Coronary artery (tissue), 2 donors: Measurements from ENCODE around the gene ITGB1BP1.

Experiments
- DNase-seq: peaks from one replicate; pipeline ENCODE4 v3.0.0-alpha.2; 2017; ENCODE audit warnings: low spot score
- H3K27ac ChIP-seq, 2 donors: fragments of 200-600 bp; sonication (generic); one replicate each; pipeline ENCODE4 v1.5.1; 2016 to 2019
- H3K4me3 ChIP-seq: fragments of 200-600 bp; sonication (generic); 2 replicates; pipeline ENCODE4 v1.5.1; 2016; ENCODE audit warnings: mild to moderate bottlenecking, moderate library complexity
- TF ChIP-seq, protein P1 (sequence below): fragments of 200-600 bp; sonication (generic); IDR thresholded peaks from one replicate; pipeline ENCODE4 v1.5.1; 2019; ENCODE audit warnings: antibody characterized with exemption

ITGB1BP1 gene

DNA sequence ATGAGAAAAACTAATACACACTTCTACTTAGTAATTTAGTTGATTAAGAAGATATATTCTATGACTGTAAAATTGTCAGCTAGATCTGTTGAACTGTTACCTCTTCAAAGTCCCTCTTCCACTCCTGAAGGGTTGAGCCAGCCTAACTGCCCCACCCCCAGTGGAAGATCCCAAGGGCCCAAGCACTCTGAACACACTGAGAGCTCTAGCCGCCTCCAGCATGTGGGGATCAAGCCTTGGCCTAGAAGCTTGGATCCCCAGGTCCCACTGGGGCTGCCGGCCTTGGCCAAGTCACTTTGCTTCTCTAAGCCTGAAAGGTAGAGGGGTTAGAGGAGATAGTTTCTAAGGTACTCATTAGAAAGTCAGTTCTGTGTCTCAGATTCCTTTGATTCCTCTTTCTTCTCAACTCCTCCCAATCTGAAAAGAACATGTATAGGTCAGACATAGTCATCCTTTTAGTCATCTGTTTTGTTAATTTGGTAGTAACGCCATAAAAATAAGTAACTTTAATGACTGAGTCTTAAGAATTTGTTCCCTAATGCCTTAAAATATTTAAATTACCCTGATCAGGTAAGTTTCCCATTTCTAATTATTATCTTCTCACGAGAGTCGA lies 5.7 kb upstream of the ITGB1BP1 start:
- H3K4me3 ChIP-seq = no peak overlapping the region
- H3K27ac ChIP-seq = no peak overlapping the region
- no peak for DNase-seq
- TF ChIP-seq, protein P1, sequence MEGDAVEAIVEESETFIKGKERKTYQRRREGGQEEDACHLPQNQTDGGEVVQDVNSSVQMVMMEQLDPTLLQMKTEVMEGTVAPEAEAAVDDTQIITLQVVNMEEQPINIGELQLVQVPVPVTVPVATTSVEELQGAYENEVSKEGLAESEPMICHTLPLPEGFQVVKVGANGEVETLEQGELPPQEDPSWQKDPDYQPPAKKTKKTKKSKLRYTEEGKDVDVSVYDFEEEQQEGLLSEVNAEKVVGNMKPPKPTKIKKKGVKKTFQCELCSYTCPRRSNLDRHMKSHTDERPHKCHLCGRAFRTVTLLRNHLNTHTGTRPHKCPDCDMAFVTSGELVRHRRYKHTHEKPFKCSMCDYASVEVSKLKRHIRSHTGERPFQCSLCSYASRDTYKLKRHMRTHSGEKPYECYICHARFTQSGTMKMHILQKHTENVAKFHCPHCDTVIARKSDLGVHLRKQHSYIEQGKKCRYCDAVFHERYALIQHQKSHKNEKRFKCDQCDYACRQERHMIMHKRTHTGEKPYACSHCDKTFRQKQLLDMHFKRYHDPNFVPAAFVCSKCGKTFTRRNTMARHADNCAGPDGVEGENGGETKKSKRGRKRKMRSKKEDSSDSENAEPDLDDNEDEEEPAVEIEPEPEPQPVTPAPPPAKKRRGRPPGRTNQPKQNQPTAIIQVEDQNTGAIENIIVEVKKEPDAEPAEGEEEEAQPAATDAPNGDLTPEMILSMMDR = no peak

DNA sequence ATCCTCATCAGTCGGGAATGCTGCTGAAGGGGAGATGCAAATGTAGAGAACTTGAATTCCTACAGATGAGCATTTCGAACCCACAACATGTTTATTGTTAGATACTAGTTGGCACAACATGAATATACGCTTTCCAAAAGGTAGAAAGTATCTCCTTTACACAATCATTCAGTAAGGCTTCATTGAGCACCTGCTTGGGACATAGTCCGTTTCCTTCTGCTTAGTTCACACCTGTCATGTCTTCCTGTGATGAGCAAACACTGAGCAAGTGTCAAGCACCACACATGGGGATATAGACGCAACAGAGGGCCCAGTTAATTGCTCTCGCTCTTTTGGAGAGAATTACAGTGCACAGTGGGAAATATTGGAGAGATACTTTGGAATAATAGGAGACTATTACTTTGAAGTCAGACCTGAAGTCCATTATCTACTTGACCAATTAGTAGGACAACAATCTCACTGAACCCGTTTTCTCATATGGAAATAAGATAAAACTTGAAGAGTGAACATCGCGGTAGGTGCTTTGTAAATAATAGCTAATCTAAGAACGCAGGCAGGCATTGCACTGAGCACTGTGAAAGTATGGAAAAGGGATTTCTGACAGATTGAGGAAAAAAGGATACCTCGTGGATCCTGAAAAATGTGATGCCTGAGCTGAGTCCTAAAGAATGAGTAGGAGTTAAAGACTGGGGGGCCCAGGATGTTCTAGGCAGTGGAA lies 1.3 kb upstream of the ITGB1BP1 start:
- Histone ChIP-seq H3K4me3 (peak overlapping the region; percentile 97), H3K27ac (no peak overlapping the region)
- TF ChIP-seq, protein P1 = no peak
- no peak for DNase-seq

DNA sequence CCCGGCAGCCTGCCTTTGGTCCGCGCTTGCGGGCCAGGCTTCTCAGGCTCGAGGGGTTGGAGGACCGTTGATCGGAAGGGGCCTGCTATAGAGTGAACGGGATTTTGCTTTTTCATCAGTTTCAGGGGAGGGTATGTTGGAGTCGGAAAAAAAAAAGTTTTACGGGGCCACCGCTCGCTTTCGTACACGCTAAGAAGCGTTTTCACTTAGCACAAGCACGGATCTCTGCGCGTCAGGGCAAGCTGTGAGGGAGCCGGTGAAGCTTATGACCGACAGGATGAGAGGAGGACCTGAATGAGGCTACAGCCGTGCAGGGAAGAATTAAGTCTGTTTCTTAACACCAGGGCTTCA lies 569 bp upstream of the ITGB1BP1 start:
- H3K27ac ChIP-seq = peak overlapping the region; percentile 92 to 98
- DNase-seq = no peak
- TF ChIP-seq, protein P1 = no peak
- peak overlapping the region; percentile 97 for H3K4me3 ChIP-seq

DNA sequence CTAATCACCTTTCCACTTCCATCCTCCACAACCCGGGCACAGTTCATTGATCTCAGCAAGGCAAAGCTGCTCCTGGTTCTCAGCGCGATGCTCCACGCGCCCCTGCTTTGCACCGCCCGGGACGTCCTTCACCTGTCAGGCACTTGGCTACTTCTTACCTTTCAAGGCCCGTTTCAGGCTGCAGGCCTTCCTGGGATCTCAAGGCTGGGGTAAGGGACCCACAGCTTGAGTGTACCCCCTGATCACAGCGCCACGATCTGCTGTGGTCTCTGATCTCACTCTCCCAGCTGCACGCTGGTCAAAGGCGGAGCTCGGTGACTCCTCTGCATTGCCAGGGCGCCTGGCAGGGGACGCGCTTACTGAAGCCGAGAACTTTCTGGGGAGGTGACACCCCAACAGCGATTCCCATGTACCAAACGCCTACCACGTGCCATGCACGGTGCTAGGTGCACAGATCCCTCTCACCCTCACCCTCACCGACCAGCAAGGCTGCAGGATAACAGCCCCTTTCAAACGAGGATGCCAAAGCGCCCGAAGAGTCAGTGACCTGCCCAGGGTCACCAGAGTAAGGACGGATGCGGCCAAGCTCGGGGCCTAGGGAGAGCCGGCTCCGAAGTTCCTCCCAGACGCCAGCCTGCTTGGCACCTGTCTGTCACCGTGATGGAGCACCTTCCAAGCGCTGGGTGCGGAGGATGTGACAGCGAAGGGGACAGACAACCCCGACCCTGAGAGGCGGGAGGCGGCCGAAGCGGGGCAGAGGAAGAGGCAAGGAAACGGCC lies 818 bp downstream of the ITGB1BP1 start:
- no peak for DNase-seq
- Histone ChIP-seq H3K4me3 (peak overlapping the region; percentile 97), H3K27ac (peak overlapping the region; percentile 92 to 98)
- TF ChIP-seq, protein P1 = no peak

DNA sequence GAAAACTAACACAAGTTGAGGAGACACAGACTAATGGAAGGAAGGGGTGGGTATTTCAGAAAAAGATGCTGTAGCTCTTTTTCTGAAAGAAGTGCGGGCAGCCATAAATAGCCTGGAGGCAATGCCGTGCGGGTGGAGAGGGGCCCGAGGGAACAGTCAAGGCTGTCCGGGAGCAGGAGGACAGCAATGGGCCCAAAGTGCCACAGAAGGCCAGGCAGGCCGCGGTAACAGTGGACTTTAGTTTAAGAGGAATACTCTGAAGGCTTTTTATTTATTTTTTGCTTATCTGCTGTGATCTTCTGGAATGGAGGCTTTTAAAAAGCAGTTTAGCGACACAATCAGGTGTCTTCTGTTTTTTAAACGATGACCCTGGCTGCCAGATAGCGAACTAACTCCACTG lies 2.8 kb downstream of the ITGB1BP1 start:
- DNase-seq = no peak
- H3K27ac ChIP-seq = no peak overlapping the region
- no peak overlapping the region for H3K4me3 ChIP-seq
- TF ChIP-seq, protein P1 = no peak

DNA sequence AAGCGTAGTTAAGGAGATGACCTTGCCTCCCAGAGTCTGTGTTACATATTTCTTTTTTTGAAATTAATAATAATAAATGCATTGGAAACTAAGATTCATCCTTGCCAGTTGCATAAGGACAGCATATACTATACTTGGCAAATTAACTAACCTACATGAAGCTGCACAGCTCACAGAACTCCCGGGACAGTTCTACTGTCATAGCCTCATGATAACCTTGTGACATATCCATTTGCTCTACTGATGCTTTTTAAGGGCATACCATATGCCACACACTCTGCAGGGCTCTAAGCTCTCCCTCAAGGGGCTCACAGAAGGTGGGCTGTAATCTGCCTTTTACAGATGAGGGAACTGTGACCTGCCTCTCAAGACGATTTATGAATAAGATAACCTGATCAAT lies 3.8 kb downstream of the ITGB1BP1 start:
- H3K27ac ChIP-seq = no peak overlapping the region
- DNase-seq = no peak
- no peak overlapping the region for H3K4me3 ChIP-seq
- TF ChIP-seq, protein P1 = no peak
